ENCODE data around the gene C1QTNF4. TPM values are rescaled to one million over a fixed set of nuclear protein-coding genes. Genes with fewer than 3 reads are reported as not detected.

C1QTNF4 gene
- total and polyA plus RNA-seq, 9 of the 15 experiments (the other 6 are each of a cell fraction or from before 2014, with no cell fraction given): not detected

DNA sequence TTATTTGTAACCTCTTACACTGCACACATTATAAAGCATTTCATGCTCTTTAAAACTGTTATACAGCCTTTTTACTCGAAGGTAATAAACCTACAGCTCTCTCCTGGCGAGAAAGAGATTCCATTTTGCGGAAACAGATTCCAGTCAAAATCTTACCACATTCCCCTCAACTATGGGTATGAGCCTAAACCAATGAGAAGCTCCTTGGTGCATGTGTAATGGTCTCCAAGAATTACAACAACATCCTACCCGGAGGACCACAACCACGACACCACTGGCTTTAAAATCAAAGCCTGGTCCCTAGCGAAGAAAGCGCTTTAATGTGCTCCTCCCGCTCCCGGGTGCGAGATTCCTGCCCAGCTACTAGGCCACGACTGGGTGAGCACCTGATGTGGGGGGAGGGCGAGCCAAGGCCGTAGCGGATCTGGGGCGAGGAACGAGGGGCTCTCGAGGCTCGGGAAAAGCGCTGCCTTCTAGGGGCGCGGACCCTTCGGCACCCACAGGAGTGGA, 42.1 kb downstream of the C1QTNF4 start (continued):
- peak in 1 of 2 experiments; percentile 60; a peak in 1 of 4 replicates for TF ChIP-seq UBTF (IDR thresholded peaks at IDR 0.05; ENCODE audit: borderline replicate concordance in 1 of 2, low read depth in 2 of 2, low read length in 2 of 2)
- TF ChIP-seq FOXM1 (IDR thresholded peaks at IDR 0.05; ENCODE audit: low read depth): no peak
- TF ChIP-seq FOXM1 (CRISPR knock-in tag; IDR thresholded peaks at IDR 0.05; ENCODE audit: low read depth): no peak
- no peak for TF ChIP-seq MLX (CRISPR knock-in tag; conservative IDR thresholded peaks at IDR 0.05)
- no peak for TF ChIP-seq RUNX1 (IDR thresholded peaks at IDR 0.05; ENCODE audit: low read depth)
- no peak for TF ChIP-seq HMGXB4 (CRISPR knock-in tag; IDR thresholded peaks at IDR 0.05)
- TF ChIP-seq HDAC8 (tag; IDR thresholded peaks at IDR 0.05): no peak
- TF ChIP-seq DIDO1 (tag; IDR thresholded peaks at IDR 0.05; ENCODE audit: low read depth): no peak
- no peak for TF ChIP-seq KDM5B (IDR thresholded peaks at IDR 0.05; ENCODE audit: insufficient replicate concordance, low read depth, low read length)
- TF ChIP-seq NFXL1 (CRISPR knock-in tag; IDR thresholded peaks at IDR 0.05): no peak
- no peak for TF ChIP-seq TSC22D4 (tag; IDR thresholded peaks at IDR 0.05)
- TF ChIP-seq NR2C1 (IDR thresholded peaks at IDR 0.05): no peak
- no peak for TF ChIP-seq NR2C1 (tag; IDR thresholded peaks at IDR 0.05)
- no peak for TF ChIP-seq MCM2 (IDR thresholded peaks at IDR 0.05; ENCODE audit: low read depth)
- peak; percentile 63; the same call in 1 of the 2 replicates for TF ChIP-seq TFAP4 (CRISPR knock-in tag; IDR thresholded peaks at IDR 0.05; ENCODE audit: borderline replicate concordance)
- TF ChIP-seq, protein P1, sequence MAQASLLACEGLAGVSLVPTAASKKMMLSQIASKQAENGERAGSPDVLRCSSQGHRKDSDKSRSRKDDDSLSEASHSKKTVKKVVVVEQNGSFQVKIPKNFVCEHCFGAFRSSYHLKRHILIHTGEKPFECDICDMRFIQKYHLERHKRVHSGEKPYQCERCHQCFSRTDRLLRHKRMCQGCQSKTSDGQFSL (CRISPR knock-in tag; IDR thresholded peaks at IDR 0.05): 0 out of 2 replicates have a peak, but pooled peaks have one; percentile 43
- TF ChIP-seq, protein P1 (tag; IDR thresholded peaks at IDR 0.05): no peak
- TF ChIP-seq RBM34 (IDR thresholded peaks at IDR 0.05; ENCODE audit: borderline replicate concordance, insufficient read depth, low read length): no peak
- TF ChIP-seq NRF1 (conservative IDR thresholded peaks at IDR 0.05 in 1 of 2, IDR thresholded peaks at IDR 0.05 in 1 of 2): no peak
- no peak for TF ChIP-seq KDM2B (CRISPR knock-in tag; IDR thresholded peaks at IDR 0.05)
- TF ChIP-seq ZNF239 (CRISPR knock-in tag; IDR thresholded peaks at IDR 0.05): no peak
- no peak for TF ChIP-seq POLR2AphosphoS5 (IDR thresholded peaks at IDR 0.05; ENCODE audit: control insufficient read depth, insufficient read depth, low read depth, low read length)
- no peak for TF ChIP-seq SMARCC2 (IDR thresholded peaks at IDR 0.05; ENCODE audit: low read depth)

Data from K562 (cell line).